GM12878 (cell line): ENCODE data around the gene ATN1. TPM values are rescaled to one million over a fixed set of nuclear protein-coding genes. Genes with fewer than 3 reads are reported as not detected.

Experiments used
- CBX5 ChIP-seq: sonication (generic); IDR thresholded peaks from 2 replicates; pipeline ENCODE4 v1.6.1; 2016; ENCODE audit warnings: low read depth, moderate library complexity, mild to moderate bottlenecking, inconsistent platforms
- CREB1 ChIP-seq: IDR thresholded peaks from 2 replicates; pipeline ENCODE4 v1.6.1; 2012; ENCODE audit warnings: low read depth, mild to moderate bottlenecking, inconsistent platforms
- E2F8 ChIP-seq: fragments of 450-650 bp; IDR thresholded peaks from 2 replicates; pipeline ENCODE4 v1.6.1; 2018; ENCODE audit warnings: mild to moderate bottlenecking, low read depth, moderate library complexity; ENCODE audit not compliant: partially characterized antibody
- JUND ChIP-seq: IDR thresholded peaks from 2 replicates; pipeline ENCODE4 v1.6.1; 2012; ENCODE audit warnings: low read depth, mild to moderate bottlenecking, low read length, improper control_type of control experiment, moderate library complexity
- KAT2A ChIP-seq: conservative IDR thresholded peaks from 2 replicates; pipeline ENCODE4 v1.6.1; 2011; ENCODE audit warnings: low read depth, low read length; ENCODE audit not compliant: control insufficient read depth
- MXI1 ChIP-seq: fragments of 150-350 bp; IDR thresholded peaks from 2 replicates; pipeline ENCODE4 v1.6.1; 2011; ENCODE audit warnings: low read depth, mild to moderate bottlenecking, inconsistent platforms, low read length, improper control_type of control experiment
- NBN ChIP-seq: fragments of 450-650 bp; IDR thresholded peaks from 2 replicates; pipeline ENCODE4 v1.6.1; 2016
- NR2C2 ChIP-seq: IDR thresholded peaks from 2 replicates; pipeline ENCODE4 v1.6.1; 2011; ENCODE audit warnings: borderline replicate concordance, low read depth; ENCODE audit not compliant: control insufficient read depth, insufficient read length
- NR2F1 ChIP-seq: fragments of 450-650 bp; conservative IDR thresholded peaks from 2 replicates; pipeline ENCODE4 v1.6.1; 2017; ENCODE audit warnings: mild to moderate bottlenecking
- PAX5 ChIP-seq: IDR thresholded peaks from 2 replicates; pipeline ENCODE4 v1.6.1; 2011; ENCODE audit warnings: low read depth, low read length, borderline replicate concordance
- SIN3A ChIP-seq: IDR thresholded peaks from 2 replicates; pipeline ENCODE4 v1.6.1; 2012; ENCODE audit warnings: low read depth, low read length, improper control_type of control experiment
- SMAD5 ChIP-seq: IDR thresholded peaks from 2 replicates; pipeline ENCODE4 v1.6.1; 2016; ENCODE audit warnings: antibody characterized with exemption, low read depth
- SMARCA5 ChIP-seq: fragments of 450-650 bp; IDR thresholded peaks from 2 replicates; pipeline ENCODE4 v1.6.1; 2017; ENCODE audit warnings: mild to moderate bottlenecking
- SREBF1 ChIP-seq: IDR thresholded peaks from 2 replicates; pipeline ENCODE4 v1.6.1; 2012; ENCODE audit warnings: mild to moderate bottlenecking, low read length
- STAT3 ChIP-seq: IDR thresholded peaks from 2 replicates; pipeline ENCODE4 v1.6.1; 2011; ENCODE audit warnings: low read depth, low read length, improper control_type of control experiment
- TCF12 ChIP-seq: IDR thresholded peaks from 2 replicates; pipeline ENCODE4 v1.6.1; 2011; ENCODE audit warnings: low read depth, mild to moderate bottlenecking, low read length
- WRNIP1 ChIP-seq: IDR thresholded peaks from 2 replicates; pipeline ENCODE4 v1.6.1; 2011; ENCODE audit warnings: low read depth, low read length, improper control_type of control experiment, borderline replicate concordance
- polyA plus RNA-seq, 11 experiments: library from polyadenylated mRNA; depleted of rRNA in 4 of 11; unstranded in 6 of 11; stranded (reverse) in 5 of 11; fragments of >200 nt; fragmentation: Nextera tagmentation in 4 of 11; fragmentation: Illumina TruSeq in 1 of 11; extraction: Ambion mirVana in 4 of 11; extraction: Trizol in 1 of 11; gene quantifications; 1 replicate in 1 of 11; 2 replicates in 10 of 11; pipeline versions ENCODE4 v1.2.1 to v1.2.3, GENCODE V29; 2011 to 2016; ENCODE audit warnings: inconsistent platforms in 2 of 11, missing spikeins in 2 of 11, low read depth in 1 of 11
- total RNA-seq, 4 experiments: library from RNA; depleted of rRNA in 3 of 4; stranded (reverse); fragments of >200 nt in 3 of 4; fragmentation: Illumina TruSeq in 1 of 4; extraction: Trizol in 1 of 4; gene quantifications; 2 replicates each; pipeline versions ENCODE4 v1.2.1 to v1.2.3, GENCODE V29; 2013 to 2021
- TF ChIP-seq, protein P1 (sequence below): fragments of 450-650 bp; IDR thresholded peaks from 2 replicates; pipeline ENCODE4 v1.6.1; 2016; ENCODE audit warnings: mild to moderate bottlenecking
- TF ChIP-seq, protein P2 (sequence below): fragments of 450-650 bp; IDR thresholded peaks from 2 replicates; pipeline ENCODE4 v1.6.1; 2016; ENCODE audit warnings: mild to moderate bottlenecking
- TF ChIP-seq, protein P3 (sequence below), 3 experiments: IDR thresholded peaks in 2 of 3; conservative IDR thresholded peaks in 1 of 3; 2 replicates each; pipeline ENCODE4 v1.5.1; 2011; ENCODE audit warnings: low read depth in 3 of 3, low read length in 3 of 3, mild to moderate bottlenecking in 3 of 3, control low read depth in 2 of 3, moderate library complexity in 2 of 3, inconsistent platforms in 1 of 3, mixed read lengths in 1 of 3; ENCODE audit not compliant: control insufficient read depth in 2 of 3, insufficient read depth in 1 of 3; ENCODE audit errors: extremely low read depth in 1 of 3
- TF ChIP-seq, protein P4 (sequence below): IDR thresholded peaks from 2 replicates; pipeline ENCODE4 v1.6.1; 2011; ENCODE audit warnings: low read depth, low read length, improper control_type of control experiment, borderline replicate concordance

ATN1 gene
- total and polyA plus RNA-seq, 10 of the 15 experiments (the other 5 are each of a cell fraction or from before 2014, with no cell fraction given), result 0.08 to 44.5 (median 5.0) TPM

DNA sequence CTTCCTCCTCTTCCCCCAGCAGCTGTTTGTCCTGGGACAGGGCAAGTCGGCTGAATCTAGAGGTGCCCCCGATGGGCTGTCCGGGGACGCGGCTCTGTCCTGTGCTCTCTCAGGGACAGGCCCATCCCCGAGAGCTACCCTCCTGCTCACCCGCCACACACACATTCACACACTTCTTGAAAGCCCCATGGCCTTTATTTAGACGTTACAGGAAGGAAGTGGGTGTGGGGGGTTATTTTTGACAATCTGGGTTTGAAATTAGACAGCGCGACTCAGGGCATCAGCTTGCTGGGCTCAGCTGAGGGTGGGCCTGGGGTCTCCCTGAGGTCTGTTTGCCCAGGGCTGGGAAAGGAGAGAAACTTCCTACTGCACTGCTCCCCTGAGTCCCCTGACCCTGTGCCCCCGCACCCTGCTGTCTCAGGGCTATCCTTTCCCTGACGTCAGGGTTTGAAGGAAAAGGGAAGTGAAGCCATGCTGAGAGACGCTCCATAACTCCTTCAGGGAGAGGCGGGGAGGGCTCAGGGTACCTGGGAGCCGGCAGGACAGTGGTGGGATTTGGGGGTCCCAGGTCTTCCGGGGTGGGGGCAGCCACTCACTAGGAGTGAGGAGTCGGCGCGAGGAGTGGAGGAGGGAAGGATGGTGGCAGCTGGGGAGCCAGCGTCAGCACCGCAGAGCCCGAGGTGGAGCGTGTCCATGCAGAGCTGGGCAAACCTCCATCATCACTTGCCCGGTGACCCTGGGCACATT, 31.5 kb downstream of the ATN1 start (continued):
- 0 out of 2 replicates have a peak, but pooled peaks have one; percentile 34 for TF ChIP-seq TCF12
- peak; percentile 38 for TF ChIP-seq SMAD5
- TF ChIP-seq STAT3, result no peak
- no peak for TF ChIP-seq SREBF1
- peak; percentile 78 for TF ChIP-seq E2F8
- peak; percentile 21; the same call in 1 of the 2 replicates for TF ChIP-seq PAX5
- TF ChIP-seq, protein P1, sequence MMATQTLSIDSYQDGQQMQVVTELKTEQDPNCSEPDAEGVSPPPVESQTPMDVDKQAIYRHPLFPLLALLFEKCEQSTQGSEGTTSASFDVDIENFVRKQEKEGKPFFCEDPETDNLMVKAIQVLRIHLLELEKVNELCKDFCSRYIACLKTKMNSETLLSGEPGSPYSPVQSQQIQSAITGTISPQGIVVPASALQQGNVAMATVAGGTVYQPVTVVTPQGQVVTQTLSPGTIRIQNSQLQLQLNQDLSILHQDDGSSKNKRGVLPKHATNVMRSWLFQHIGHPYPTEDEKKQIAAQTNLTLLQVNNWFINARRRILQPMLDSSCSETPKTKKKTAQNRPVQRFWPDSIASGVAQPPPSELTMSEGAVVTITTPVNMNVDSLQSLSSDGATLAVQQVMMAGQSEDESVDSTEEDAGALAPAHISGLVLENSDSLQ, result peak; percentile 37; the same call in 1 of the 2 replicates
- peak; percentile 85; the same call in 1 of the 2 replicates for TF ChIP-seq MXI1
- TF ChIP-seq CBX5, result no peak
- peak; percentile 79; the same call in 1 of the 2 replicates for TF ChIP-seq SIN3A
- no peak for TF ChIP-seq KAT2A
- peak; percentile 94 for TF ChIP-seq NBN
- no peak for TF ChIP-seq SMARCA5
- TF ChIP-seq JUND, result 0 out of 2 replicates have a peak, but pooled peaks have one; percentile 55
- TF ChIP-seq CREB1, result no peak
- TF ChIP-seq, protein P2, sequence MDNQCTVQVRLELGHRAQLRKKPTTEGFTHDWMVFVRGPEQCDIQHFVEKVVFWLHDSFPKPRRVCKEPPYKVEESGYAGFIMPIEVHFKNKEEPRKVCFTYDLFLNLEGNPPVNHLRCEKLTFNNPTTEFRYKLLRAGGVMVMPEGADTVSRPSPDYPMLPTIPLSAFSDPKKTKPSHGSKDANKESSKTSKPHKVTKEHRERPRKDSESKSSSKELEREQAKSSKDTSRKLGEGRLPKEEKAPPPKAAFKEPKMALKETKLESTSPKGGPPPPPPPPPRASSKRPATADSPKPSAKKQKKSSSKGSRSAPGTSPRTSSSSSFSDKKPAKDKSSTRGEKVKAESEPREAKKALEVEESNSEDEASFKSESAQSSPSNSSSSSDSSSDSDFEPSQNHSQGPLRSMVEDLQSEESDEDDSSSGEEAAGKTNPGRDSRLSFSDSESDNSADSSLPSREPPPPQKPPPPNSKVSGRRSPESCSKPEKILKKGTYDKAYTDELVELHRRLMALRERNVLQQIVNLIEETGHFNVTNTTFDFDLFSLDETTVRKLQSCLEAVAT, result peak; percentile 61; the same call in 1 of the 2 replicates
- 0 out of 2 replicates have a peak, but pooled peaks have one; percentile 32 for TF ChIP-seq WRNIP1
- TF ChIP-seq, protein P3, sequence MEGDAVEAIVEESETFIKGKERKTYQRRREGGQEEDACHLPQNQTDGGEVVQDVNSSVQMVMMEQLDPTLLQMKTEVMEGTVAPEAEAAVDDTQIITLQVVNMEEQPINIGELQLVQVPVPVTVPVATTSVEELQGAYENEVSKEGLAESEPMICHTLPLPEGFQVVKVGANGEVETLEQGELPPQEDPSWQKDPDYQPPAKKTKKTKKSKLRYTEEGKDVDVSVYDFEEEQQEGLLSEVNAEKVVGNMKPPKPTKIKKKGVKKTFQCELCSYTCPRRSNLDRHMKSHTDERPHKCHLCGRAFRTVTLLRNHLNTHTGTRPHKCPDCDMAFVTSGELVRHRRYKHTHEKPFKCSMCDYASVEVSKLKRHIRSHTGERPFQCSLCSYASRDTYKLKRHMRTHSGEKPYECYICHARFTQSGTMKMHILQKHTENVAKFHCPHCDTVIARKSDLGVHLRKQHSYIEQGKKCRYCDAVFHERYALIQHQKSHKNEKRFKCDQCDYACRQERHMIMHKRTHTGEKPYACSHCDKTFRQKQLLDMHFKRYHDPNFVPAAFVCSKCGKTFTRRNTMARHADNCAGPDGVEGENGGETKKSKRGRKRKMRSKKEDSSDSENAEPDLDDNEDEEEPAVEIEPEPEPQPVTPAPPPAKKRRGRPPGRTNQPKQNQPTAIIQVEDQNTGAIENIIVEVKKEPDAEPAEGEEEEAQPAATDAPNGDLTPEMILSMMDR (IDR thresholded peaks at IDR 0.05 in 2 of 3, conservative IDR thresholded peaks at IDR 0.05 in 1 of 3; ENCODE audit: control insufficient read depth in 2 of 3, extremely low read depth in 1 of 3, insufficient read depth in 1 of 3, low read depth in 3 of 3, low read length in 3 of 3), result no peak
- no peak for TF ChIP-seq NR2C2
- TF ChIP-seq NR2F1, result peak; percentile 99
- TF ChIP-seq, protein P4, sequence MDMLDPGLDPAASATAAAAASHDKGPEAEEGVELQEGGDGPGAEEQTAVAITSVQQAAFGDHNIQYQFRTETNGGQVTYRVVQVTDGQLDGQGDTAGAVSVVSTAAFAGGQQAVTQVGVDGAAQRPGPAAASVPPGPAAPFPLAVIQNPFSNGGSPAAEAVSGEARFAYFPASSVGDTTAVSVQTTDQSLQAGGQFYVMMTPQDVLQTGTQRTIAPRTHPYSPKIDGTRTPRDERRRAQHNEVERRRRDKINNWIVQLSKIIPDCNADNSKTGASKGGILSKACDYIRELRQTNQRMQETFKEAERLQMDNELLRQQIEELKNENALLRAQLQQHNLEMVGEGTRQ, result no peak
